GM23338 (cell line): ENCODE data around the gene EXOSC7. TPM values are rescaled to one million over a fixed set of nuclear protein-coding genes. Genes with fewer than 3 reads are reported as not detected.

Experiments used
- ATAC-seq: fragments of 200-7000 bp; cut with Tn5 transposase; 3 replicates; pipeline ENCODE4 v1.9.1; 2020
- DNase-seq: peaks from one replicate; pipeline ENCODE4 v3.0.0-alpha.2; 2015; ENCODE audit warnings: low spot score
- H2AFZ ChIP-seq: fragments of 200-600 bp; sonication (generic); 2 replicates; pipeline ENCODE4 v1.8.0; 2016; ENCODE audit warnings: antibody characterized with exemption, mild to moderate bottlenecking, moderate library complexity
- H3F3A ChIP-seq: fragments of 200-600 bp; sonication (generic); replicated peaks from 2 replicates; pipeline ENCODE4 v1.8.0; 2017; ENCODE audit warnings: antibody characterized with exemption, mixed run types, low read depth
- H3K27ac ChIP-seq: fragments of 200-600 bp; sonication (generic); 2 replicates; pipeline ENCODE4 v1.6.1; 2016; ENCODE audit warnings: low read depth
- H3K27me3 ChIP-seq: fragments of 200-600 bp; sonication (generic); 2 replicates; pipeline ENCODE4 v1.8.0; 2016; ENCODE audit warnings: mild to moderate bottlenecking, mixed run types, moderate library complexity; ENCODE audit not compliant: insufficient read depth
- H3K36me3 ChIP-seq: fragments of 200-600 bp; sonication (generic); 2 replicates; pipeline ENCODE4 v1.8.0; 2016; ENCODE audit warnings: mild to moderate bottlenecking; ENCODE audit not compliant: insufficient read depth
- H3K4me1 ChIP-seq: fragments of 200-600 bp; sonication (generic); 2 replicates; pipeline ENCODE4 v1.8.0; 2016; ENCODE audit warnings: mild to moderate bottlenecking, moderate library complexity; ENCODE audit not compliant: insufficient read depth
- H3K4me2 ChIP-seq: fragments of 200-600 bp; sonication (generic); 2 replicates; pipeline ENCODE4 v1.7.1; 2017; ENCODE audit warnings: mixed run types
- H3K4me3 ChIP-seq: fragments of 200-600 bp; sonication (generic); 2 replicates; pipeline ENCODE4 v1.6.1; 2016; ENCODE audit warnings: mixed run types
- H3K79me2 ChIP-seq: fragments of 200-600 bp; sonication (generic); replicated peaks from 2 replicates; pipeline ENCODE4 v1.8.0; 2017; ENCODE audit warnings: mild to moderate bottlenecking; ENCODE audit not compliant: insufficient read depth
- H3K9me2 ChIP-seq: fragments of 200-600 bp; sonication (generic); 2 replicates; pipeline ENCODE4 v1.8.0; 2017; ENCODE audit not compliant: insufficient read depth
- H4K20me1 ChIP-seq: fragments of 200-600 bp; sonication (generic); replicated peaks from 2 replicates; pipeline ENCODE4 v1.8.0; 2017; ENCODE audit warnings: mild to moderate bottlenecking; ENCODE audit not compliant: insufficient read depth
- H3K27ac Mint-ChIP-seq: 2 replicates; pipeline ENCODE4 v1.8.0; 2020; ENCODE audit warnings: inconsistent platforms, mild to moderate bottlenecking, moderate library complexity, mixed read lengths
- H3K27me3 Mint-ChIP-seq: 3 replicates; pipeline ENCODE4 v1.8.0; 2022; ENCODE audit warnings: low read depth, mild to moderate bottlenecking, moderate library complexity, mixed read lengths, inconsistent platforms; ENCODE audit not compliant: insufficient read depth, poor library complexity
- H3K36me3 Mint-ChIP-seq: 3 replicates; pipeline ENCODE4 v1.8.0; 2021; ENCODE audit warnings: low read depth, mild to moderate bottlenecking, inconsistent platforms, moderate library complexity, mixed read lengths
- H3K4me1 Mint-ChIP-seq: 3 replicates; pipeline ENCODE4 v1.8.0; 2020; ENCODE audit warnings: mild to moderate bottlenecking, inconsistent platforms, mixed read lengths
- H3K4me3 Mint-ChIP-seq: 3 replicates; pipeline ENCODE4 v1.8.0; 2021; ENCODE audit warnings: moderate library complexity, mild to moderate bottlenecking, inconsistent platforms, mixed read lengths
- H3K9me3 Mint-ChIP-seq: 3 replicates; pipeline ENCODE4 v1.8.0; 2020; ENCODE audit warnings: moderate library complexity, mild to moderate bottlenecking, inconsistent platforms, mixed read lengths
- CREB1 ChIP-seq: fragments of 250-450 bp; sonication (Bioruptor Pico); IDR thresholded peaks from 2 replicates; pipeline ENCODE4 v1.5.0; 2020; ENCODE audit warnings: low read depth, mild to moderate bottlenecking, moderate library complexity
- CTCF ChIP-seq, 2 experiments: fragments of 200-600 bp in 1 of 2; sonication (generic) in 1 of 2; conservative IDR thresholded peaks; 2 replicates each; pipeline versions ENCODE4 v1.5.1 to v1.6.1; 2016 to 2017; ENCODE audit warnings: antibody characterized with exemption in 2 of 2, low read depth in 2 of 2, mild to moderate bottlenecking in 2 of 2, moderate library complexity in 1 of 2
- EZH2 ChIP-seq: fragments of 200-600 bp; sonication (generic); IDR thresholded peaks from one replicate; pipeline ENCODE4 v1.8.0; 2017; ENCODE audit warnings: antibody characterized with exemption, mild to moderate bottlenecking, low read depth; ENCODE audit not compliant: unreplicated experiment
- JUNB ChIP-seq: IDR thresholded peaks from one replicate; pipeline ENCODE4 v1.6.1; 2016; ENCODE audit warnings: antibody characterized with exemption; ENCODE audit not compliant: unreplicated experiment
- POLR2AphosphoS5 ChIP-seq: IDR thresholded peaks from 2 replicates; pipeline ENCODE4 v1.6.1; 2016; ENCODE audit warnings: antibody characterized with exemption, low read depth
- REST ChIP-seq: IDR thresholded peaks from one replicate; pipeline ENCODE4 v1.6.1; 2018; ENCODE audit warnings: antibody characterized with exemption; ENCODE audit not compliant: unreplicated experiment
- ZNF114 ChIP-seq: fragments of 250-450 bp; sonication (Bioruptor Pico); IDR thresholded peaks from 2 replicates; pipeline ENCODE4 v1.5.0; 2020; ENCODE audit warnings: mild to moderate bottlenecking, moderate library complexity
- polyA plus RNA-seq: library from polyadenylated mRNA; unstranded; fragments of >200 nt; fragmentation: Nextera tagmentation; extraction: Ambion mirVana; gene quantifications from 2 replicates; pipeline ENCODE4 v1.2.1, GENCODE V29; 2016
- total RNA-seq: library from RNA; depleted of rRNA; stranded (reverse); fragments of >200 nt; shearing (Covaris generic); gene quantifications from 2 replicates; pipeline ENCODE4 v1.2.3, GENCODE V29; 2014
- TF ChIP-seq, protein P1 (sequence below): fragments of 250-450 bp; sonication (Bioruptor Pico); IDR thresholded peaks from 2 replicates; pipeline ENCODE4 v1.5.0; 2020; ENCODE audit warnings: mild to moderate bottlenecking, moderate library complexity

Gene EXOSC7
- total and polyA plus RNA-seq, 2 experiments from 2014 or later = 84.8 to 120 TPM

GRCh38 chr3:44996556-44996969 is 20.5 kb downstream of the EXOSC7 start:
- peaks cover 89% of the 10 kb centered on the region for H3K36me3 Mint-ChIP-seq

More at GRCh38 chr3:44996556-44996969, 20.5 kb downstream of the EXOSC7 start:
- Histone ChIP-seq H3K4me2 (no peak overlapping the region), H3K9me2 (no peaks in the 10 kb centered on the region), H3K27me3 (no peaks in the 10 kb centered on the region), H3K79me2 (peaks cover 32% of the 10 kb centered on the region), H3K4me3 (no peak overlapping the region), H2AFZ (no peak overlapping the region), H4K20me1 (peaks cover 18% of the 10 kb centered on the region), H3K36me3 (peaks cover 39% of the 10 kb centered on the region), H3F3A (no peaks in the 10 kb centered on the region), H3K4me1 (peaks cover 20% of the 10 kb centered on the region), H3K27ac (no peak overlapping the region)
- Mint-ChIP-seq H3K4me3 (no peak overlapping the region), H3K27ac (no peak overlapping the region), H3K27me3 (no peaks in the 10 kb centered on the region), H3K9me3 (no peaks in the 10 kb centered on the region), H3K4me1 (peaks cover 23% of the 10 kb centered on the region)
- TF ChIP-seq, protein P1, sequence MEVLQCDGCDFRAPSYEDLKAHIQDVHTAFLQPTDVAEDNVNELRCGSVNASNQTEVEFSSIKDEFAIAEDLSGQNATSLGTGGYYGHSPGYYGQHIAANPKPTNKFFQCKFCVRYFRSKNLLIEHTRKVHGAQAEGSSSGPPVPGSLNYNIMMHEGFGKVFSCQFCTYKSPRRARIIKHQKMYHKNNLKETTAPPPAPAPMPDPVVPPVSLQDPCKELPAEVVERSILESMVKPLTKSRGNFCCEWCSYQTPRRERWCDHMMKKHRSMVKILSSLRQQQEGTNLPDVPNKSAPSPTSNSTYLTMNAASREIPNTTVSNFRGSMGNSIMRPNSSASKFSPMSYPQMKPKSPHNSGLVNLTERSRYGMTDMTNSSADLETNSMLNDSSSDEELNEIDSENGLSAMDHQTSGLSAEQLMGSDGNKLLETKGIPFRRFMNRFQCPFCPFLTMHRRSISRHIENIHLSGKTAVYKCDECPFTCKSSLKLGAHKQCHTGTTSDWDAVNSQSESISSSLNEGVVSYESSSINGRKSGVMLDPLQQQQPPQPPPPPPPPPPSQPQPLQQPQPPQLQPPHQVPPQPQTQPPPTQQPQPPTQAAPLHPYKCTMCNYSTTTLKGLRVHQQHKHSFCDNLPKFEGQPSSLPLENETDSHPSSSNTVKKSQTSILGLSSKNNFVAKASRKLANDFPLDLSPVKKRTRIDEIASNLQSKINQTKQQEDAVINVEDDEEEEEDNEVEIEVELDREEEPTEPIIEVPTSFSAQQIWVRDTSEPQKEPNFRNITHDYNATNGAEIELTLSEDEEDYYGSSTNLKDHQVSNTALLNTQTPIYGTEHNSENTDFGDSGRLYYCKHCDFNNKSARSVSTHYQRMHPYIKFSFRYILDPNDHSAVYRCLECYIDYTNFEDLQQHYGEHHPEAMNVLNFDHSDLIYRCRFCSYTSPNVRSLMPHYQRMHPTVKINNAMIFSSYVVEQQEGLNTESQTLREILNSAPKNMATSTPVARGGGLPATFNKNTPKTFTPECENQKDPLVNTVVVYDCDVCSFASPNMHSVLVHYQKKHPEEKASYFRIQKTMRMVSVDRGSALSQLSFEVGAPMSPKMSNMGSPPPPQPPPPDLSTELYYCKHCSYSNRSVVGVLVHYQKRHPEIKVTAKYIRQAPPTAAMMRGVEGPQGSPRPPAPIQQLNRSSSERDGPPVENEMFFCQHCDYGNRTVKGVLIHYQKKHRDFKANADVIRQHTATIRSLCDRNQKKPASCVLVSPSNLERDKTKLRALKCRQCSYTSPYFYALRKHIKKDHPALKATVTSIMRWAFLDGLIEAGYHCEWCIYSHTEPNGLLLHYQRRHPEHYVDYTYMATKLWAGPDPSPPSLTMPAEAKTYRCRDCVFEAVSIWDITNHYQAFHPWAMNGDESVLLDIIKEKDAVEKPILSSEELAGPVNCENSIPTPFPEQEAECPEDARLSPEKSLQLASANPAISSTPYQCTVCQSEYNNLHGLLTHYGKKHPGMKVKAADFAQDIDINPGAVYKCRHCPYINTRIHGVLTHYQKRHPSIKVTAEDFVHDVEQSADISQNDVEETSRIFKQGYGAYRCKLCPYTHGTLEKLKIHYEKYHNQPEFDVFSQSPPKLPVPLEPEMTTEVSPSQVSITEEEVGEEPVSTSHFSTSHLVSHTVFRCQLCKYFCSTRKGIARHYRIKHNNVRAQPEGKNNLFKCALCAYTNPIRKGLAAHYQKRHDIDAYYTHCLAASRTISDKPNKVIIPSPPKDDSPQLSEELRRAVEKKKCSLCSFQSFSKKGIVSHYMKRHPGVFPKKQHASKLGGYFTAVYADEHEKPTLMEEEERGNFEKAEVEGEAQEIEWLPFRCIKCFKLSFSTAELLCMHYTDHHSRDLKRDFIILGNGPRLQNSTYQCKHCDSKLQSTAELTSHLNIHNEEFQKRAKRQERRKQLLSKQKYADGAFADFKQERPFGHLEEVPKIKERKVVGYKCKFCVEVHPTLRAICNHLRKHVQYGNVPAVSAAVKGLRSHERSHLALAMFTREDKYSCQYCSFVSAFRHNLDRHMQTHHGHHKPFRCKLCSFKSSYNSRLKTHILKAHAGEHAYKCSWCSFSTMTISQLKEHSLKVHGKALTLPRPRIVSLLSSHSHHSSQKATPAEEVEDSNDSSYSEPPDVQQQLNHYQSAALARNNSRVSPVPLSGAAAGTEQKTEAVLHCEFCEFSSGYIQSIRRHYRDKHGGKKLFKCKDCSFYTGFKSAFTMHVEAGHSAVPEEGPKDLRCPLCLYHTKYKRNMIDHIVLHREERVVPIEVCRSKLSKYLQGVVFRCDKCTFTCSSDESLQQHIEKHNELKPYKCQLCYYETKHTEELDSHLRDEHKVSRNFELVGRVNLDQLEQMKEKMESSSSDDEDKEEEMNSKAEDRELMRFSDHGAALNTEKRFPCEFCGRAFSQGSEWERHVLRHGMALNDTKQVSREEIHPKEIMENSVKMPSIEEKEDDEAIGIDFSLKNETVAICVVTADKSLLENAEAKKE (CRISPR knock-in tag) = no peak
- TF ChIP-seq CTCF (conservative IDR thresholded peaks at IDR 0.05; ENCODE audit: low read depth in 2 of 2) (no peak), POLR2AphosphoS5 (no peak), EZH2 (no peak), JUNB (no peak), REST (no peak), CREB1 (CRISPR knock-in tag) (no peak), ZNF114 (no peak)
- DNase-seq (no peak), ATAC-seq (no peak)
